Measurements from ENCODE around the gene TGFBR2. TPM values are rescaled to one million over a fixed set of nuclear protein-coding genes. Genes with fewer than 3 reads are reported as not detected.

Gene TGFBR2
- total and polyA plus RNA-seq, 2 of the 13 experiments (the other 11 are each of a cell fraction or from before 2014, with no cell fraction given): 82.2 to 187 TPM

DNA sequence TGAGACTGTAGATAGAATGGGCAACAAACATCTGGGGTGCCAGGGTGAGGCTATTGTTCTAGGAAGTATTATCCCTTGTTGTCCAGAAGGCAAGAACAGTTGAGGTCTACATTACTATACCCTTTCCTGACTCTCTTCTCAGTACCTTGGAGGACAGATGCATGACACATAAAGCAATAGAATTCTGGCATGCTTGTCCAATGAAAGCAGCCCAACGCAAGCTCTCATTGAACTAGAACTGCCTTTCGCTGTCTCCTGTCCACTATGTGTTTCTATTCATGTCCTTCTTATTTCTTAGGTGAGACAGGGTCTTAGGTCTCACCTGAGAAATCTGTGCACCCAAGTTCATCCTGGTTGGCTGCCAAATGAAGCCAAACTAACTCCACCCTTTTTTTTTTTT lies 68.6 kb downstream of the TGFBR2 start:
- CTCF ChIA-PET (ENCODE audit: low intra/inter-chr PET ratio, low total read pairs): no interaction called here
- WGBS (ENCODE audit: low lambda C conversion rate): 95% methylated on average over 2 of the region's 2 CpGs
- DNase-seq (ENCODE audit: low spot score) (no peak), ATAC-seq (no peak), FAIRE-seq (no peak)
- Histone ChIP-seq H3K36me3 (replicated peaks in 1 of 2; ENCODE audit: control insufficient read depth in 1 of 2, insufficient read depth in 2 of 2, low read length in 2 of 2) (peaks cover 48 to 96% of the 10 kb centered on the region in 2 experiments), H3K79me2 (ENCODE audit: insufficient read depth, low read length) (peaks cover 76% of the 10 kb centered on the region), H3K9me3 (ENCODE audit: low read length) (no peaks in the 10 kb centered on the region), H3K27me3 (ENCODE audit: control insufficient read depth in 1 of 2, insufficient read depth in 2 of 2, low read length in 2 of 2) (no peaks in the 10 kb centered on the region), H3K27ac (ENCODE audit: extremely low read length, insufficient read depth, low read length) (no peak overlapping the region), H2AFZ (ENCODE audit: low read length) (no peak overlapping the region), H3K4me3 (replicated peaks in 1 of 3; ENCODE audit: insufficient read depth in 1 of 3, low read depth in 2 of 3, low read length in 3 of 3) (no peak overlapping the region), H3K9ac (ENCODE audit: insufficient read depth, low read depth, low read length) (no peak overlapping the region), H3K4me1 (ENCODE audit: insufficient read depth, low read length) (peaks cover 8% of the 10 kb centered on the region), H4K20me1 (ENCODE audit: insufficient read depth, low read length) (peaks cover 84% of the 10 kb centered on the region), H3K4me2 (ENCODE audit: low read depth, low read length) (no peak overlapping the region)
- POLR2A ChIA-PET: no interaction called here
- in situ Hi-C loops (cut with HindIII; ENCODE audit: extremely low pct_ligation_motif_present, low pct_unique_long_range_greater_than_20kb): no loop called here
- TF ChIP-seq RBM22 (optimal IDR thresholded peaks at IDR 0.05; ENCODE audit: low read length): peak; percentile 93
- no peak for TF ChIP-seq ZNF546 (CRISPR knock-in tag; conservative IDR thresholded peaks at IDR 0.05)
- no TSS peak for BruUV-seq (replicated peaks)
- intact Hi-C loops (cut with micrococcal nuclease; ENCODE audit: unreplicated experiment): no loop called here

DNA sequence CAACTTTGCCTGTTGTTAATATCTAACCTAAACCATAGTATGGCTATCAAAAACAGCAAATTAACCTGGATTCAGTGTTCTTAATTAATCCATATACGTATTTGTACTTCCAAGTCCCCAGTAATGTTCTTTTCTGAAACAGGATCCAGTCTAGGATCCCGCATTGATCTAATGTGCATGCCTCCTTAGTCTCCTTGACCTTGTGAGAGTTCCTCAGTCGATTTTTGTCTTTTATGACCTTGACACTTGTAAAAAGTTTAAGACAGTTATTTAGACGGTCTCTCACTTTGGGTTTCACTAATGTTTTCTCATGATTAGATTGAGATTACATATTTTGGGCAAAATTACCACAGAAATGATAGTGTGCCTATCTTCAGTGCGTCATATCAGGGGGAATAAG lies 69.4 kb downstream of the TGFBR2 start:
- TF ChIP-seq POLR2AphosphoS5 (IDR thresholded peaks at IDR 0.05; ENCODE audit: low read depth, low read length) (0 out of 2 replicates have a peak, but pooled peaks have one; percentile 18), RBM22 (optimal IDR thresholded peaks at IDR 0.05; ENCODE audit: low read length) (peak; percentile 94), ZNF383 (CRISPR knock-in tag; IDR thresholded peaks at IDR 0.05; ENCODE audit: borderline replicate concordance) (no peak)
- DNase-seq (ENCODE audit: low spot score) (no peak), ATAC-seq (no peak), FAIRE-seq (no peak)
- CTCF ChIA-PET (ENCODE audit: low intra/inter-chr PET ratio, low total read pairs): no interaction called here
- Histone ChIP-seq H3K4me1 (ENCODE audit: insufficient read depth, low read length) (peaks cover 8% of the 10 kb centered on the region), H3K9ac (ENCODE audit: insufficient read depth, low read depth, low read length) (no peak overlapping the region), H2AFZ (ENCODE audit: low read length) (no peak overlapping the region), H3K79me2 (ENCODE audit: insufficient read depth, low read length) (peaks cover 76% of the 10 kb centered on the region), H3K36me3 (replicated peaks in 1 of 2; ENCODE audit: control insufficient read depth in 1 of 2, insufficient read depth in 2 of 2, low read length in 2 of 2) (peaks cover 46 to 91% of the 10 kb centered on the region in 2 experiments), H3K27ac (ENCODE audit: extremely low read length, insufficient read depth, low read length) (no peak overlapping the region), H4K20me1 (ENCODE audit: insufficient read depth, low read length) (peaks cover 79% of the 10 kb centered on the region), H3K4me2 (ENCODE audit: low read depth, low read length) (no peak overlapping the region), H3K27me3 (ENCODE audit: control insufficient read depth in 1 of 2, insufficient read depth in 2 of 2, low read length in 2 of 2) (no peaks in the 10 kb centered on the region), H3K4me3 (replicated peaks in 1 of 3; ENCODE audit: insufficient read depth in 1 of 3, low read depth in 2 of 3, low read length in 3 of 3) (no peak overlapping the region), H3K9me3 (ENCODE audit: low read length) (no peaks in the 10 kb centered on the region)
- no TSS peak for BruUV-seq (replicated peaks)
- POLR2A ChIA-PET: no interaction called here
- 91% methylated on average over 5 of the region's 5 CpGs for WGBS (ENCODE audit: low lambda C conversion rate)
- in situ Hi-C loops (cut with HindIII; ENCODE audit: extremely low pct_ligation_motif_present, low pct_unique_long_range_greater_than_20kb): no loop called here
- intact Hi-C loops (cut with micrococcal nuclease; ENCODE audit: unreplicated experiment): no loop called here

All from HepG2 (cell line).